GM10266 (cell line): Measurements from ENCODE around the gene RAD51.

Experiments used
- DNase-seq: peaks from one replicate; pipeline ENCODE4 v3.0.0; 2012; ENCODE audit errors: extremely low spot score
- CTCF ChIP-seq: IDR thresholded peaks from 2 replicates; pipeline ENCODE4 v1.5.1; 2012; ENCODE audit warnings: mild to moderate bottlenecking, low read depth; ENCODE audit not compliant: control insufficient read depth, insufficient read depth; ENCODE audit errors: missing control alignments

Gene RAD51

GRCh38 chr15:40759961-40760360 is 65.0 kb downstream of the RAD51 start:
- TF ChIP-seq CTCF, result no peak
- no peak for DNase-seq

DNA sequence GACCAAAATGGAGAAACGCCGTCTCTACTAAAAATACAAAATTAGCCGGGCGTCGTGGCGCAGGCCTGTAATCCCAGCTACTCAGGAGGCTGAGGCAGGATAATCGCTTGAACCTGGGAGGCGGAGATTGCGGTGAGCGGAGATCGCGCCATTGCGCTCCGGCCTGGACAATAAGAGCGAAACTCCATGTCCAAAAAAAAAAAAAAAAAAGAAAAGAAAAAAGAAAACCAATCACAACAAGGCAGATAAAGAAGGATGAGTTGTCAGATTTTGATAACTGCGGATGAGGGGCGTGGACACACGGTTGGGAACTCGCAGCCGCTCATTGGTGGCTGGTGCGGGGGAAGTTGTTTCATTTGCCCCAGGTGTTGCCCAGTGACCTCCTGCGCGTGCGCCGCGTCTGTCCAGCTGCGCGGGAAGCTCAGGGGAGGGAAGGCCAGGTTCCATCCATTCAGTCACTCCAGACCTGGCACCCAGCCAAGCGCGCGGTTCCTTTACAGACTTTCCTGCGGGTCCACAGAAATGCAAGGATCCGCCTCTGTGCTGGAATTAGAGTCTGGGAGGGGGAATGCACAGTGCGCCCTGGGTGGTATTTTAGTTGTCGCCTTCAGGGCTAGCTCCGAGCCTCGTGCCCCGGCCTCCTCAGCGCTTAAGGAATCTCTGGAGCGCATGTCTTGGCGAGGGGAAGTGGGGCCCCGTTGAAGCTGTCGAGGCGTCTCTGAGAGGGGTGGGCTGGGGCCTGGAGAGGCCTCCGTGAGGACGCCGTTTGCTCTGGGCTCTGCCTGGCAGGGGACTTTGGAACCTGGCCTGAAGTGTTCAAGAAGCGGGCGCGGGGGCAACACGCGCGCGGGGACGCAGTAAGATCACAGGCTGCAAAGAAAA is 68.2 kb downstream of the RAD51 start:
- TF ChIP-seq CTCF, result no peak

GRCh38 chr15:40763801-40764628 is 69.0 kb downstream of the RAD51 start, which contains the start of gene GCHFR:
Gene GCHFR, plus strand, starts transcription at chr15:40764068. Its CDS starts 113 bp downstream, at chr15:40764181.
- TF ChIP-seq CTCF, result peak; percentile 53
- DNase-seq, result peak; percentile 86

More for the DNA sequence above, 68.2 kb downstream of the RAD51 start:
- DNase-seq, result peak; percentile 64

DNA sequence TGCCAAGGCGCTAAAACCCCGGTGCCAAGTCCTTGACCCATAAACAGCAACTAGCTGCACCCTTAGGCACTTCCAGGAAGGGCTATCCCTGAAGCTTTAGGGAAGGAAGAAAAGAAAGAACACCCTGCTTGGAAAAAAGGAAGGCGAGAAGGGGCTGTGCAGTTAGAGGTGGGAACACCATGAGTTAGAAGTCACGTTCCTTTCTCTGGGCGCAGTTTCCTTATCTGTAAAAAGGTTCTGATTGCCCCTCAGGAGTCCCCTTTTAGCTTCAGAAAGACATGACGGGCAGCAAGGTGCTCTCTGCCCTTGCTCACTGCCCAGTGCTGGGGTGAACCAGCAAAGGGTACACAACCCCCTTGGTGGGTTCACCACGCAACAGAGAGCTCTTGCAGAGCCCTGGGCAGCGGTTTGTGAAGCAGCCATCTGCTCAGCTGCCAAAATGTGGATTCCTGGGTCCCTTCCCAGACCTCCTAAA is 69.7 kb downstream of the RAD51 start:
- no peak for TF ChIP-seq CTCF
- no peak for DNase-seq

DNA sequence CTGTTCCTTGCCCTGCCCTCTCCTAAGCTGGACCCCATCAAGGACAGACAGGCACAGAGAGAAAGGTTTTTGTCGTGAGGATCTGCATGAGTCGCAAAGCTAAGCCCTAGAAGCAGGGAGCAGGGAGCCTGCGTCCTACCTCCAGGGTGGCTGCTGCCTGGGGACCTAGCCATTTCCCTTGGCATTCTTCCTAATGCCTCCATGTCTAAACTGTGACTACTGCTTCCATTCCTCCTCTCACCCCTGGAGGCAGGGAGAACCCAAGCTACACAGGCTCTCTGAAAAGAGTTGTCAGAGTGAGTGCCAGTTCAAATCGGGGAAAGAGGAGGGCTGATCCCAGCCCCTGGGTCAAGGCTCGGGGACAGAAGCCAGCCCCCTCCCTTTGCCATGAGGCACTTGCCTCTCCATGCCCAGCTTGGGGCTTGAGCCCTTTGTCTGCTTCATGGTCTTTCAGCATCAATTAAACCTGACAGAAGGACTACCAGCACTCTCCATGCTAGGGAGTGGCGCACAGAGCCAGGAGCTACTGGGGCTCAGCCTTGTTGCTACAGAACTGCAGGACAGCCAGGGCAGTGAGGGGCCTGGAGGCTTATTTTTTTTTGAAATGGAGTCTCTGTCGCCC is 71.3 kb downstream of the RAD51 start:
- DNase-seq, result no peak

More for the DNA sequence above, 71.3 kb downstream of the RAD51 start:
- TF ChIP-seq CTCF, result no peak
